SK-N-SH (cell line): ENCODE data around the gene CDH23. TPM values are rescaled to one million over a fixed set of nuclear protein-coding genes. Genes with fewer than 3 reads are reported as not detected.

ENCODE experiments used
- CTCF ChIA-PET: fragments of 300-600, 350-600 bp; formaldehyde crosslinking; extraction: SDS; loops from one replicate; lab custom pipeline; 2021; lab: Yijun Ruan, JAX
- POLR2A ChIA-PET: fragments of 350-600 bp; sonication (Branson Sonifier 250); formaldehyde crosslinking; extraction: SDS; loops from one replicate; lab custom pipeline; 2020; ENCODE audit warnings: antibody characterized with exemption, inconsistent platforms; lab: Yijun Ruan, JAX
- DNase-seq: peaks from one replicate; pipeline ENCODE4 v3.0.0; 2012
- H2AFZ ChIP-seq: fragments of 200-600 bp; sonication (generic); 2 replicates; pipeline ENCODE4 v1.8.1; 2016; ENCODE audit warnings: antibody characterized with exemption, mild to moderate bottlenecking, low read depth
- H3F3A ChIP-seq: fragments of 200-600 bp; sonication (generic); replicated peaks from 2 replicates; pipeline ENCODE3; 2016; ENCODE audit warnings: antibody characterized with exemption, mild to moderate bottlenecking; ENCODE audit not compliant: insufficient read depth
- H3K27ac ChIP-seq, 2 experiments: fragments of 200-500 bp in 1 of 2; fragments of 200-600 bp in 1 of 2; sonication (Bioruptor generic) in 1 of 2; sonication (generic), shearing (Covaris generic) in 1 of 2; 2 replicates each; pipeline versions ENCODE4 v1.5.1 to v1.6.1; 2014 to 2016; ENCODE audit warnings: low read depth in 2 of 2, inconsistent platforms in 1 of 2, low read length in 1 of 2, mild to moderate bottlenecking in 1 of 2, mixed read lengths in 1 of 2
- H3K27me3 ChIP-seq: fragments of 200-600 bp; sonication (generic), shearing (Covaris generic); 2 replicates; pipeline ENCODE4 v1.6.1; 2016; ENCODE audit warnings: mixed run types; ENCODE audit not compliant: insufficient read depth
- H3K36me3 ChIP-seq, 2 experiments: fragments of 200-500 bp in 1 of 2; fragments of 200-600 bp in 1 of 2; sonication (Bioruptor generic) in 1 of 2; sonication (generic) in 1 of 2; replicated peaks in 1 of 2; 2 replicates each; pipeline versions ENCODE3 to v1.5.1; 2014 to 2016; ENCODE audit warnings: low read length in 1 of 2, mild to moderate bottlenecking in 1 of 2; ENCODE audit not compliant: insufficient read depth in 2 of 2, control insufficient read depth in 1 of 2
- H3K4me1 ChIP-seq, 2 experiments: fragments of 200-500 bp in 1 of 2; fragments of 200-600 bp in 1 of 2; sonication (Bioruptor generic) in 1 of 2; sonication (generic), shearing (Covaris generic) in 1 of 2; 2 replicates each; pipeline versions ENCODE4 v1.5.1 to v1.6.1; 2014 to 2016; ENCODE audit warnings: low read depth in 1 of 2, low read length in 1 of 2, mixed run types in 1 of 2; ENCODE audit not compliant: insufficient read depth in 2 of 2, control insufficient read depth in 1 of 2
- H3K4me2 ChIP-seq: fragments of 200-600 bp; sonication (generic), shearing (Covaris generic); 2 replicates; pipeline ENCODE4 v1.6.1; 2017; ENCODE audit warnings: mixed run types
- H3K4me3 ChIP-seq, 2 experiments: fragments of 200-500 bp in 1 of 2; fragments of 200-600 bp in 1 of 2; sonication (Bioruptor generic) in 1 of 2; sonication (generic), shearing (Covaris generic) in 1 of 2; 2 replicates each; pipeline versions ENCODE4 v1.5.1 to v1.8.1; 2014 to 2016; ENCODE audit warnings: low read depth in 2 of 2, inconsistent platforms in 1 of 2, low read length in 1 of 2, mild to moderate bottlenecking in 1 of 2, mixed read lengths in 1 of 2, moderate library complexity in 1 of 2
- H3K79me2 ChIP-seq: fragments of 200-600 bp; sonication (generic); 2 replicates; pipeline ENCODE4 v1.8.1; 2017; ENCODE audit warnings: mild to moderate bottlenecking; ENCODE audit not compliant: insufficient read depth
- H3K9ac ChIP-seq: fragments of 200-600 bp; sonication (generic); 2 replicates; pipeline ENCODE4 v1.6.1; 2017; ENCODE audit warnings: mixed run types
- H3K9me2 ChIP-seq: fragments of 200-600 bp; sonication (generic); 2 replicates; pipeline ENCODE4 v1.6.1; 2017; ENCODE audit warnings: mixed run types
- H3K9me3 ChIP-seq: fragments of 200-600 bp; sonication (generic); 2 replicates; pipeline ENCODE4 v1.6.1; 2017; ENCODE audit warnings: mixed run types, mild to moderate bottlenecking, moderate library complexity
- H4K20me1 ChIP-seq: fragments of 200-600 bp; sonication (generic); 2 replicates; pipeline ENCODE4 v1.6.1; 2017; ENCODE audit warnings: mild to moderate bottlenecking, mixed run types; ENCODE audit not compliant: insufficient read depth
- CHD2 ChIP-seq: fragments of 150-350 bp; IDR thresholded peaks from 2 replicates; pipeline ENCODE4 v1.6.1; 2018; ENCODE audit warnings: low read length; ENCODE audit not compliant: partially characterized antibody
- ELF1 ChIP-seq: IDR thresholded peaks from 2 replicates; pipeline ENCODE4 v1.4.0; 2012
- EP300 ChIP-seq, 2 experiments: IDR thresholded peaks; 2 replicates each; pipeline versions ENCODE4 v1.4.0 to v1.6.1; 2012; ENCODE audit warnings: borderline replicate concordance in 1 of 2, low read depth in 1 of 2, low read length in 1 of 2
- GABPA ChIP-seq: IDR thresholded peaks from 2 replicates; pipeline ENCODE4 v1.4.0; 2012; ENCODE audit warnings: low read depth, mild to moderate bottlenecking
- IRF3 ChIP-seq: fragments of 150-350 bp; IDR thresholded peaks from 2 replicates; pipeline ENCODE4 v1.6.1; 2016; ENCODE audit warnings: mild to moderate bottlenecking, low read depth, low read length
- MAX ChIP-seq: IDR thresholded peaks from 2 replicates; pipeline ENCODE4 v1.4.0; 2012; ENCODE audit warnings: low read depth
- MEF2A ChIP-seq: IDR thresholded peaks from 2 replicates; pipeline ENCODE4 v1.4.0; 2012; ENCODE audit warnings: low read depth, borderline replicate concordance
- NFIC ChIP-seq: IDR thresholded peaks from 2 replicates; pipeline ENCODE4 v1.4.0; 2012; ENCODE audit warnings: borderline replicate concordance
- POLR2AphosphoS5 ChIP-seq: IDR thresholded peaks from 2 replicates; pipeline ENCODE4 v1.6.1; 2012; ENCODE audit warnings: low read depth, low read length
- RCOR1 ChIP-seq: fragments of 150-350 bp; IDR thresholded peaks from 2 replicates; pipeline ENCODE4 v1.6.1; 2017; ENCODE audit warnings: antibody characterized with exemption, low read length
- REST ChIP-seq: IDR thresholded peaks from 2 replicates; pipeline ENCODE4 v1.6.1; 2012; ENCODE audit warnings: mild to moderate bottlenecking, low read depth, low read length, moderate library complexity
- RXRA ChIP-seq: IDR thresholded peaks from 2 replicates; pipeline ENCODE4 v1.4.0; 2012; ENCODE audit warnings: low read depth, mild to moderate bottlenecking, borderline replicate concordance
- SIN3A ChIP-seq: IDR thresholded peaks from 2 replicates; pipeline ENCODE4 v1.6.1; 2012; ENCODE audit warnings: low read depth, mild to moderate bottlenecking, low read length, moderate library complexity, borderline replicate concordance
- TCF12 ChIP-seq: IDR thresholded peaks from 2 replicates; pipeline ENCODE4 v1.4.0; 2012
- WGBS: methylation state at CpG from one replicate; pipeline ENCODE4 v1.1.6; 2017; ENCODE audit warnings: low lambda C conversion rate; 5-methylcytosine and 5-hydroxymethylcytosine counted together
- polyA plus RNA-seq, 3 experiments: library from polyadenylated mRNA; depleted of rRNA; stranded (reverse); fragments of >200 nt; gene quantifications; 2 replicates each; pipeline ENCODE4 v1.2.3, GENCODE V29; 2012

Gene CDH23
- polyA plus RNA-seq, 1 of the 3 experiments (the other 2 are of a cell fraction): 0.03 TPM

GRCh38 chr10:71471957-71472365 is 75.2 kb downstream of the CDH23 start:
- Histone ChIP-seq H4K20me1 (no peaks in the 10 kb centered on the region), H2AFZ (no peak overlapping the region), H3F3A (no peaks in the 10 kb centered on the region), H3K4me3 (no peak overlapping the region), H3K27me3 (peaks cover 16% of the 10 kb centered on the region), H3K9ac (no peak overlapping the region), H3K27ac (no peak overlapping the region), H3K9me2 (no peaks in the 10 kb centered on the region), H3K9me3 (no peaks in the 10 kb centered on the region), H3K4me1 (peaks cover 0 to 4% of the 10 kb centered on the region in 2 experiments; a peak in 1 of 4 replicates), H3K4me2 (no peak overlapping the region), H3K79me2 (no peaks in the 10 kb centered on the region), H3K36me3 (no peaks in the 10 kb centered on the region)
- TF ChIP-seq GABPA (no peak), REST (no peak), SIN3A (no peak), MAX (no peak), RCOR1 (no peak), ELF1 (no peak)
- WGBS: 68% methylated on average over 3 of the region's 6 CpGs
- no peak for DNase-seq
- POLR2A ChIA-PET: no interaction called here
- CTCF ChIA-PET: no interaction called here

- H3K9ac ChIP-seq: no peak overlapping the region
- DNase-seq: no peak
- H3F3A ChIP-seq: no peaks in the 10 kb centered on the region
- no peaks in the 10 kb centered on the region for H3K9me2 ChIP-seq
- H3K4me2 ChIP-seq: no peak overlapping the region
- H3K27ac ChIP-seq: no peak overlapping the region
- CTCF ChIA-PET: no interaction called here
- H3K4me3 ChIP-seq: no peak overlapping the region
- no peaks in the 10 kb centered on the region for H3K79me2 ChIP-seq
- TF ChIP-seq NFIC (no peak), IRF3 (no peak), RXRA (no peak), CHD2 (no peak), EP300 (IDR thresholded peaks at IDR 0.05; ENCODE audit: borderline replicate concordance in 1 of 2, low read depth in 1 of 2, low read length in 1 of 2) (no peak), POLR2AphosphoS5 (no peak), MEF2A (no peak), RCOR1 (no peak), TCF12 (no peak)
- H2AFZ ChIP-seq: no peak overlapping the region
- POLR2A ChIA-PET: no interaction called here
- H3K4me1 ChIP-seq: peaks cover 0 to 4% of the 10 kb centered on the region in 2 experiments; a peak in 1 of 4 replicates
- H3K27me3 ChIP-seq: peaks cover 19% of the 10 kb centered on the region
- no peaks in the 10 kb centered on the region for H3K36me3 ChIP-seq
- H3K9me3 ChIP-seq: no peaks in the 10 kb centered on the region
- no peaks in the 10 kb centered on the region for H4K20me1 ChIP-seq
- WGBS: 71% methylated on average over 3 of the region's 4 CpGs
These were observed 75.7 kb downstream of the CDH23 start for GRCh38 chr10:71472466-71472865.
